Activated naive CD8-positive, alpha-beta T cell treated with anti-CD3 and anti-CD28 coated beads, Interleukin-2, amount 10 ng/mL, durations not matched to agents 7 days and 5 days (primary cell): ENCODE results near the gene CCDC73. TPM values are rescaled to one million over a fixed set of nuclear protein-coding genes. Genes with fewer than 3 reads are reported as not detected.

Experiments
- ATAC-seq: fragments of 150-1000 bp; cut with Tn5 transposase; one replicate; pipeline ENCODE4 v1.10.0; 2021; ENCODE audit warnings: low read depth, moderate library complexity
- POLR2A ChIA-PET: fragments of 350-600 bp; sonication (Branson Sonifier 250); formaldehyde crosslinking; loops from one replicate; lab custom pipeline; 2021; ENCODE audit warnings: antibody characterized with exemption; lab: Charles Lee
- DNase-seq: peaks from one replicate; pipeline ENCODE4 v3.0.0; 2021
- H3K27ac Mint-ChIP-seq: one replicate; pipeline ENCODE4 v1.8.0; 2022; ENCODE audit warnings: mild to moderate bottlenecking, mixed read lengths
- H3K27me3 Mint-ChIP-seq: one replicate; pipeline ENCODE4 v1.8.0; 2022; ENCODE audit warnings: mild to moderate bottlenecking, moderate library complexity, mixed read lengths
- H3K36me3 Mint-ChIP-seq: one replicate; pipeline ENCODE4 v1.8.0; 2021; ENCODE audit warnings: mild to moderate bottlenecking, mixed read lengths
- H3K4me1 Mint-ChIP-seq: one replicate; pipeline ENCODE4 v1.8.0; 2021; ENCODE audit warnings: mixed read lengths
- H3K4me3 Mint-ChIP-seq: one replicate; pipeline ENCODE4 v1.8.0; 2022; ENCODE audit warnings: mild to moderate bottlenecking, moderate library complexity, mixed read lengths
- H3K9me3 Mint-ChIP-seq: one replicate; pipeline ENCODE4 v1.8.0; 2021; ENCODE audit warnings: mixed read lengths
- total RNA-seq, 2 experiments: library from RNA; stranded (reverse); gene quantifications; one replicate each; pipeline ENCODE4 v1.2.3, GENCODE V29; 2021

Gene CCDC73
- total RNA-seq: under 1 TPM in 1 of 2 experiments, not detected in 1; 0.14 TPM

- Mint-ChIP-seq H3K4me3 (no peak within 1 kb of the TSS), H3K4me1 (peaks cover 4% of the 10 kb centered on the region), H3K27ac (no peak within 1 kb of the TSS), H3K27me3 (peaks cover 11% of the 10 kb centered on the region), H3K9me3 (no peaks in the 10 kb centered on the region), H3K36me3 (no peaks in the 10 kb centered on the region)
- DNase-seq (no peak), ATAC-seq (no peak)
- POLR2A ChIA-PET: no interaction called here
These were observed at the start of gene CCDC73 for GRCh38 chr11:32794439-32794838. CCDC73 (minus strand) TSS chr11:32794662; CDS start chr11:32760243, 34,419 bp downstream.

GRCh38 chr11:32843544-32843943, 49.1 kb upstream of the CCDC73 start:
- Mint-ChIP-seq H3K27ac (no peak overlapping the region), H3K4me3 (no peak overlapping the region), H3K36me3 (no peaks in the 10 kb centered on the region), H3K27me3 (peaks cover 6% of the 10 kb centered on the region), H3K9me3 (no peaks in the 10 kb centered on the region), H3K4me1 (no peaks in the 10 kb centered on the region)
- ATAC-seq (no peak), DNase-seq (no peak)
- POLR2A ChIA-PET: no interaction called here

- no peak overlapping the region for H3K27ac Mint-ChIP-seq
- POLR2A ChIA-PET: no interaction called here
- H3K36me3 Mint-ChIP-seq: no peaks in the 10 kb centered on the region
- DNase-seq (no peak), ATAC-seq (no peak)
- peaks cover 3% of the 10 kb centered on the region for H3K27me3 Mint-ChIP-seq
- H3K9me3 Mint-ChIP-seq: no peaks in the 10 kb centered on the region
- no peaks in the 10 kb centered on the region for H3K4me1 Mint-ChIP-seq
- no peak overlapping the region for H3K4me3 Mint-ChIP-seq
These were observed 46.1 kb upstream of the CCDC73 start for GRCh38 chr11:32840587-32840986.

- Mint-ChIP-seq H3K4me3 (no peak overlapping the region), H3K4me1 (no peaks in the 10 kb centered on the region), H3K27me3 (peaks cover 9% of the 10 kb centered on the region), H3K27ac (no peak overlapping the region), H3K9me3 (no peaks in the 10 kb centered on the region), H3K36me3 (no peaks in the 10 kb centered on the region)
- DNase-seq (no peak), ATAC-seq (no peak)
- POLR2A ChIA-PET: interaction anchor here (0.6 kb wide), 1 partner anchor 206 kb away, joined by 3 read pairs; no protein-coding TSS in a partner anchor
These were observed 44.8 kb upstream of the CCDC73 start for GRCh38 chr11:32839308-32839707.

- H3K27me3 Mint-ChIP-seq: peaks cover 9% of the 10 kb centered on the region
- no peak overlapping the region for H3K27ac Mint-ChIP-seq
- DNase-seq: no peak
- no peak for ATAC-seq
- no peaks in the 10 kb centered on the region for H3K9me3 Mint-ChIP-seq
- H3K36me3 Mint-ChIP-seq: no peaks in the 10 kb centered on the region
- H3K4me3 Mint-ChIP-seq: no peak overlapping the region
- POLR2A ChIA-PET: interaction anchor here (0.6 kb wide), 1 partner anchor 207 kb away, joined by 3 read pairs; no protein-coding TSS in a partner anchor
- H3K4me1 Mint-ChIP-seq: no peaks in the 10 kb centered on the region
These were observed 44.2 kb upstream of the CCDC73 start for GRCh38 chr11:32838505-32839274.

GRCh38 chr11:32836946-32837345, 42.5 kb upstream of the CCDC73 start:
- H3K36me3 Mint-ChIP-seq: no peaks in the 10 kb centered on the region
- H3K9me3 Mint-ChIP-seq: no peaks in the 10 kb centered on the region
- ATAC-seq: no peak
- H3K4me3 Mint-ChIP-seq: no peak overlapping the region
- peaks cover 9% of the 10 kb centered on the region for H3K27me3 Mint-ChIP-seq
- H3K4me1 Mint-ChIP-seq: no peaks in the 10 kb centered on the region
- no peak overlapping the region for H3K27ac Mint-ChIP-seq
- POLR2A ChIA-PET: no interaction called here
- DNase-seq: no peak

GRCh38 chr11:32833921-32834320, 39.5 kb upstream of the CCDC73 start:
- ATAC-seq: no peak
- Mint-ChIP-seq H3K4me1 (peaks cover 3% of the 10 kb centered on the region), H3K27ac (no peak overlapping the region), H3K9me3 (no peaks in the 10 kb centered on the region), H3K27me3 (peaks cover 27% of the 10 kb centered on the region), H3K4me3 (no peak overlapping the region), H3K36me3 (no peaks in the 10 kb centered on the region)
- no peak for DNase-seq
- POLR2A ChIA-PET: no interaction called here

GRCh38 chr11:32831221-32831620, 36.8 kb upstream of the CCDC73 start:
- peaks cover 31% of the 10 kb centered on the region for H3K27me3 Mint-ChIP-seq
- no peaks in the 10 kb centered on the region for H3K9me3 Mint-ChIP-seq
- no peak overlapping the region for H3K27ac Mint-ChIP-seq
- H3K4me3 Mint-ChIP-seq: peak overlapping the region; percentile 71
- ATAC-seq: no peak
- DNase-seq: no peak
- POLR2A ChIA-PET: no interaction called here
- H3K4me1 Mint-ChIP-seq: peaks cover 5% of the 10 kb centered on the region
- no peaks in the 10 kb centered on the region for H3K36me3 Mint-ChIP-seq

- Mint-ChIP-seq H3K27me3 (peaks cover 31% of the 10 kb centered on the region), H3K36me3 (no peaks in the 10 kb centered on the region), H3K4me3 (peak overlapping the region; percentile 71), H3K9me3 (no peaks in the 10 kb centered on the region), H3K4me1 (peaks cover 5% of the 10 kb centered on the region), H3K27ac (no peak overlapping the region)
- no peak for ATAC-seq
- POLR2A ChIA-PET: interaction anchor here (0.5 kb wide), 1 partner anchor 349 kb away, joined by 5 read pairs; no protein-coding TSS in a partner anchor
- no peak for DNase-seq
These were observed 36.3 kb upstream of the CCDC73 start for GRCh38 chr11:32830796-32831195.

- H3K4me3 Mint-ChIP-seq: peak overlapping the region; percentile 71
- peak overlapping the region; percentile 12 for H3K27ac Mint-ChIP-seq
- H3K27me3 Mint-ChIP-seq: peaks cover 31% of the 10 kb centered on the region
- ATAC-seq: no peak
- H3K9me3 Mint-ChIP-seq: no peaks in the 10 kb centered on the region
- POLR2A ChIA-PET: interaction anchor here (0.5 to 0.6 kb wide), 2 partner anchors 22 to 350 kb away, joined by 5 to 6 read pairs; no protein-coding TSS in a partner anchor
- DNase-seq: no peak
- no peaks in the 10 kb centered on the region for H3K36me3 Mint-ChIP-seq
- peaks cover 5% of the 10 kb centered on the region for H3K4me1 Mint-ChIP-seq
These were observed 35.9 kb upstream of the CCDC73 start for GRCh38 chr11:32830413-32830738.

GRCh38 chr11:32829680-32830412, 35.4 kb upstream of the CCDC73 start, which contains the start of gene PRRG4:
PRRG4 (plus strand) TSS chr11:32829927; CDS start chr11:32830530, 603 bp downstream.
- DNase-seq (peak; percentile 67), ATAC-seq (peak; percentile 79)
- POLR2A ChIA-PET: interaction anchor here (0.6 kb wide), 1 partner anchor 23 kb away, joined by 6 read pairs; no protein-coding TSS in a partner anchor
- H3K4me3 Mint-ChIP-seq: peak within 1 kb of the TSS; percentile 93
- peaks cover 5% of the 10 kb centered on the region for H3K4me1 Mint-ChIP-seq
- peaks cover 28% of the 10 kb centered on the region for H3K27me3 Mint-ChIP-seq
- peak within 1 kb of the TSS; percentile 76 for H3K27ac Mint-ChIP-seq
- no peaks in the 10 kb centered on the region for H3K36me3 Mint-ChIP-seq
- no peaks in the 10 kb centered on the region for H3K9me3 Mint-ChIP-seq

GRCh38 chr11:32829157-32829679, 34.8 kb upstream of the CCDC73 start:
- Mint-ChIP-seq H3K9me3 (no peaks in the 10 kb centered on the region), H3K36me3 (no peaks in the 10 kb centered on the region), H3K27me3 (peaks cover 25% of the 10 kb centered on the region), H3K4me1 (peaks cover 5% of the 10 kb centered on the region), H3K4me3 (peak overlapping the region; percentile 93), H3K27ac (peak overlapping the region; percentile 76)
- no peak for DNase-seq
- ATAC-seq: peak; percentile 30
- POLR2A ChIA-PET: no interaction called here

- peaks cover 5% of the 10 kb centered on the region for H3K4me1 Mint-ChIP-seq
- DNase-seq (no peak), ATAC-seq (no peak)
- no peak overlapping the region for H3K4me3 Mint-ChIP-seq
- POLR2A ChIA-PET: no interaction called here
- H3K36me3 Mint-ChIP-seq: no peaks in the 10 kb centered on the region
- H3K27ac Mint-ChIP-seq: no peak overlapping the region
- peaks cover 25% of the 10 kb centered on the region for H3K27me3 Mint-ChIP-seq
- H3K9me3 Mint-ChIP-seq: no peaks in the 10 kb centered on the region
These were observed 32.8 kb upstream of the CCDC73 start for GRCh38 chr11:32827276-32827675.
